NT2/D1 (cell line): Measurements from ENCODE around the gene LMO3.

ENCODE experiments used
- DNase-seq: peaks from one replicate; pipeline ENCODE4 v3.0.0-alpha.2; 2011; ENCODE audit warnings: low read depth, low spot score
- H3K27me3 ChIP-seq: 2 replicates; pipeline ENCODE4 v1.6.0; 2011; ENCODE audit warnings: mild to moderate bottlenecking; ENCODE audit not compliant: insufficient read length, insufficient read depth
- H3K36me3 ChIP-seq: 2 replicates; pipeline ENCODE4 v1.6.1; 2011; ENCODE audit warnings: mild to moderate bottlenecking, low read length, mixed read lengths; ENCODE audit not compliant: insufficient read depth, insufficient read length
- H3K4me1 ChIP-seq: 2 replicates; pipeline ENCODE4 v1.5.1; 2011; ENCODE audit not compliant: insufficient read depth, insufficient read length
- H3K4me3 ChIP-seq: 2 replicates; pipeline ENCODE4 v1.5.1; 2011; ENCODE audit warnings: low read depth; ENCODE audit not compliant: insufficient read length
- H3K9ac ChIP-seq: 2 replicates; pipeline ENCODE4 v1.6.0; 2011; ENCODE audit warnings: low read depth; ENCODE audit not compliant: insufficient read length
- H3K9me3 ChIP-seq: 2 replicates; pipeline ENCODE4 v1.5.1; 2011; ENCODE audit warnings: mild to moderate bottlenecking, low read length; ENCODE audit not compliant: insufficient read depth
- SUZ12 ChIP-seq: IDR thresholded peaks from 2 replicates; pipeline ENCODE4 v1.6.1; 2011; ENCODE audit not compliant: insufficient read length, insufficient read depth; ENCODE audit errors: extremely low read depth

Gene LMO3

DNA sequence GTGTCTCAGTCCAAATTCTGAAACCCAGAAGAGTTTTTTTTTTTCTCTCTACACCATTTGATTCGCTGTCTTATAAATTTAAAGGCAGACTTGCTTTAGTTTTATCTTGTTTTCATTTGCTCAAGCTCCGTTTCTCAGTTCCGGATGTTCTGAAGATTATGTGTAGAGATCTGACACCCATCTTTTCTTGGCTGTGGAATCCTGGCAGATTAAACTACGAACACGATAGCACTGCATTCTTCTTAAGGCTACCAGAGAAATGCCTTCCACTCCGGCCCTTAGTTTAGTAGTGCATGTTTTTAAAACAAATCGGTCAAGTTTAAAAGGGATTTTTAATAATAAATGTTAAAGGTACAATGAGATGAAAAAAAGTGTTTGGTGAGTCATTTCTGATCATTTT is 106.4 kb downstream of the LMO3 start:
- H3K4me1 ChIP-seq: no peaks in the 10 kb centered on the region
- no peaks in the 10 kb centered on the region for H3K27me3 ChIP-seq
- no peaks in the 10 kb centered on the region for H3K36me3 ChIP-seq
- no peak overlapping the region for H3K4me3 ChIP-seq
- DNase-seq: no peak
- no peak overlapping the region for H3K9ac ChIP-seq
- no peak for TF ChIP-seq SUZ12
- H3K9me3 ChIP-seq: no peaks in the 10 kb centered on the region
